ENCODE measurements around the gene NAT9.

The NAT9 gene

GRCh38 chr17:74749279-74750038 lies 26.7 kb downstream of the NAT9 start (continued):
- TF ChIP-seq ZNF473 (tag by site-specific recombination; IDR thresholded peaks at IDR 0.05): no peak
- TF ChIP-seq ZNF146 (tag by site-specific recombination; IDR thresholded peaks at IDR 0.05): no peak
- no peak; the same call in 1 of the 2 replicates for TF ChIP-seq KLF8 (tag by site-specific recombination; IDR thresholded peaks at IDR 0.05)
- TF ChIP-seq KLF1 (tag by site-specific recombination; IDR thresholded peaks at IDR 0.05): no peak
- no peak for TF ChIP-seq ZFP41 (tag by site-specific recombination; IDR thresholded peaks at IDR 0.05; ENCODE audit: borderline replicate concordance)
- TF ChIP-seq TRIM28 (IDR thresholded peaks at IDR 0.05; ENCODE audit: borderline replicate concordance, low read length): no peak
- TF ChIP-seq HIC1 (tag by site-specific recombination; IDR thresholded peaks at IDR 0.05): no peak; the same call in 1 of the 2 replicates
- no peak for TF ChIP-seq ZNF26 (tag by site-specific recombination; IDR thresholded peaks at IDR 0.05)
- peak; percentile 75 for TF ChIP-seq ZNF600 (tag by site-specific recombination; IDR thresholded peaks at IDR 0.05)
- no peak for TF ChIP-seq ZNF596 (tag by site-specific recombination; IDR thresholded peaks at IDR 0.05)
- TF ChIP-seq ZSCAN18 (tag by site-specific recombination; IDR thresholded peaks at IDR 0.05): no peak
- TF ChIP-seq ZBTB8A (tag by site-specific recombination; IDR thresholded peaks at IDR 0.05): peak; percentile 34; the same call in 1 of the 2 replicates
- no peak for TF ChIP-seq KLF9 (tag by site-specific recombination; IDR thresholded peaks at IDR 0.05; ENCODE audit: low read depth)
- TF ChIP-seq ZNF777 (tag by site-specific recombination; IDR thresholded peaks at IDR 0.05; ENCODE audit: borderline replicate concordance): no peak
- no peak for TF ChIP-seq ZNF148 (tag by site-specific recombination; IDR thresholded peaks at IDR 0.05; ENCODE audit: borderline replicate concordance)
- TF ChIP-seq EGR2 (tag by site-specific recombination; IDR thresholded peaks at IDR 0.05; ENCODE audit: low read depth): no peak
- TF ChIP-seq ZNF76 (tag by site-specific recombination; IDR thresholded peaks at IDR 0.05; ENCODE audit: borderline replicate concordance, low read depth): no peak
- TF ChIP-seq ZNF629 (tag by site-specific recombination; IDR thresholded peaks at IDR 0.05): no peak
- no peak for TF ChIP-seq ZNF701 (tag by site-specific recombination; IDR thresholded peaks at IDR 0.05)
- TF ChIP-seq ZNF140 (tag by site-specific recombination; IDR thresholded peaks at IDR 0.05): no peak
- no peak for TF ChIP-seq ZSCAN23 (tag by site-specific recombination; IDR thresholded peaks at IDR 0.05)
- TF ChIP-seq TCF7L2 (IDR thresholded peaks at IDR 0.05; ENCODE audit: borderline replicate concordance, low read depth, low read length): no peak
- TF ChIP-seq SALL2 (tag by site-specific recombination; IDR thresholded peaks at IDR 0.05; ENCODE audit: borderline replicate concordance): no peak
- TF ChIP-seq ZNF692 (tag by site-specific recombination; IDR thresholded peaks at IDR 0.05): no peak
- no peak for TF ChIP-seq ZNF514 (tag by site-specific recombination; IDR thresholded peaks at IDR 0.05)
- no peak for TF ChIP-seq ZNF292 (tag by site-specific recombination; IDR thresholded peaks at IDR 0.05; ENCODE audit: borderline replicate concordance, low read depth)
- TF ChIP-seq ZSCAN16 (tag by site-specific recombination; IDR thresholded peaks at IDR 0.05): no peak
- TF ChIP-seq ZNF354C (tag by site-specific recombination; IDR thresholded peaks at IDR 0.05; ENCODE audit: borderline replicate concordance, low read depth): no peak
- no peak for TF ChIP-seq RBAK (tag by site-specific recombination; IDR thresholded peaks at IDR 0.05)
- TF ChIP-seq ZFP69B (tag by site-specific recombination; IDR thresholded peaks at IDR 0.05): no peak
- no peak for TF ChIP-seq MZF1 (tag by site-specific recombination; IDR thresholded peaks at IDR 0.05; ENCODE audit: borderline replicate concordance)
- TF ChIP-seq ZNF670 (tag by site-specific recombination; IDR thresholded peaks at IDR 0.05; ENCODE audit: low read depth): no peak
